Measurements from ENCODE around the gene FAM131C.

GRCh38 chr1:16064536-16065268 lies 8.7 kb downstream of the FAM131C start:
- TF ChIP-seq, protein P1, sequence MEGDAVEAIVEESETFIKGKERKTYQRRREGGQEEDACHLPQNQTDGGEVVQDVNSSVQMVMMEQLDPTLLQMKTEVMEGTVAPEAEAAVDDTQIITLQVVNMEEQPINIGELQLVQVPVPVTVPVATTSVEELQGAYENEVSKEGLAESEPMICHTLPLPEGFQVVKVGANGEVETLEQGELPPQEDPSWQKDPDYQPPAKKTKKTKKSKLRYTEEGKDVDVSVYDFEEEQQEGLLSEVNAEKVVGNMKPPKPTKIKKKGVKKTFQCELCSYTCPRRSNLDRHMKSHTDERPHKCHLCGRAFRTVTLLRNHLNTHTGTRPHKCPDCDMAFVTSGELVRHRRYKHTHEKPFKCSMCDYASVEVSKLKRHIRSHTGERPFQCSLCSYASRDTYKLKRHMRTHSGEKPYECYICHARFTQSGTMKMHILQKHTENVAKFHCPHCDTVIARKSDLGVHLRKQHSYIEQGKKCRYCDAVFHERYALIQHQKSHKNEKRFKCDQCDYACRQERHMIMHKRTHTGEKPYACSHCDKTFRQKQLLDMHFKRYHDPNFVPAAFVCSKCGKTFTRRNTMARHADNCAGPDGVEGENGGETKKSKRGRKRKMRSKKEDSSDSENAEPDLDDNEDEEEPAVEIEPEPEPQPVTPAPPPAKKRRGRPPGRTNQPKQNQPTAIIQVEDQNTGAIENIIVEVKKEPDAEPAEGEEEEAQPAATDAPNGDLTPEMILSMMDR (conservative IDR thresholded peaks at IDR 0.05; ENCODE audit: low read depth in 2 of 2), result peak in 1 of 2 experiments; percentile 35; a peak in 2 of 4 replicates
- TF ChIP-seq POLR2AphosphoS5 (IDR thresholded peaks at IDR 0.05; ENCODE audit: low read depth) (no peak), EZH2 (IDR thresholded peaks at IDR 0.05; ENCODE audit: low read depth, unreplicated experiment) (no peak), STAT1 (IDR thresholded peaks at IDR 0.05; ENCODE audit: unreplicated experiment) (no peak), ETS1 (IDR thresholded peaks at IDR 0.05) (no peak), EZH2phosphoT487 (IDR thresholded peaks at IDR 0.05; ENCODE audit: unreplicated experiment) (no peak), JUNB (IDR thresholded peaks at IDR 0.05; ENCODE audit: unreplicated experiment) (no peak), CREB1 (CRISPR knock-in tag; IDR thresholded peaks at IDR 0.05; ENCODE audit: low read depth) (no peak)
- TF ChIP-seq, protein P2, sequence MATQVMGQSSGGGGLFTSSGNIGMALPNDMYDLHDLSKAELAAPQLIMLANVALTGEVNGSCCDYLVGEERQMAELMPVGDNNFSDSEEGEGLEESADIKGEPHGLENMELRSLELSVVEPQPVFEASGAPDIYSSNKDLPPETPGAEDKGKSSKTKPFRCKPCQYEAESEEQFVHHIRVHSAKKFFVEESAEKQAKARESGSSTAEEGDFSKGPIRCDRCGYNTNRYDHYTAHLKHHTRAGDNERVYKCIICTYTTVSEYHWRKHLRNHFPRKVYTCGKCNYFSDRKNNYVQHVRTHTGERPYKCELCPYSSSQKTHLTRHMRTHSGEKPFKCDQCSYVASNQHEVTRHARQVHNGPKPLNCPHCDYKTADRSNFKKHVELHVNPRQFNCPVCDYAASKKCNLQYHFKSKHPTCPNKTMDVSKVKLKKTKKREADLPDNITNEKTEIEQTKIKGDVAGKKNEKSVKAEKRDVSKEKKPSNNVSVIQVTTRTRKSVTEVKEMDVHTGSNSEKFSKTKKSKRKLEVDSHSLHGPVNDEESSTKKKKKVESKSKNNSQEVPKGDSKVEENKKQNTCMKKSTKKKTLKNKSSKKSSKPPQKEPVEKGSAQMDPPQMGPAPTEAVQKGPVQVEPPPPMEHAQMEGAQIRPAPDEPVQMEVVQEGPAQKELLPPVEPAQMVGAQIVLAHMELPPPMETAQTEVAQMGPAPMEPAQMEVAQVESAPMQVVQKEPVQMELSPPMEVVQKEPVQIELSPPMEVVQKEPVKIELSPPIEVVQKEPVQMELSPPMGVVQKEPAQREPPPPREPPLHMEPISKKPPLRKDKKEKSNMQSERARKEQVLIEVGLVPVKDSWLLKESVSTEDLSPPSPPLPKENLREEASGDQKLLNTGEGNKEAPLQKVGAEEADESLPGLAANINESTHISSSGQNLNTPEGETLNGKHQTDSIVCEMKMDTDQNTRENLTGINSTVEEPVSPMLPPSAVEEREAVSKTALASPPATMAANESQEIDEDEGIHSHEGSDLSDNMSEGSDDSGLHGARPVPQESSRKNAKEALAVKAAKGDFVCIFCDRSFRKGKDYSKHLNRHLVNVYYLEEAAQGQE (IDR thresholded peaks at IDR 0.05; ENCODE audit: unreplicated experiment), result no peak

All from GM23338 (cell line).